K562 (cell line): ENCODE measurements around the gene AOC1. TPM values are rescaled to one million over a fixed set of nuclear protein-coding genes. Genes with fewer than 3 reads are reported as not detected.

Source experiments
- ATAC-seq: fragments of 200-7000 bp; cut with Tn5 transposase; 3 replicates; pipeline ENCODE4 v1.9.1; 2020; ENCODE audit warnings: moderate library complexity
- BruUV-seq: library from RNA; stranded (reverse); fragments of 400-500 nt; replicated peaks from 2 replicates; lab custom pipeline; 2021; lab: Mats Ljungman, UMichigan
- CTCF ChIA-PET: fragments of 300-600 bp; formaldehyde crosslinking; extraction: SDS; loops from one replicate; lab custom pipeline; 2021; ENCODE audit warnings: low intra/inter-chr PET ratio; lab: Yijun Ruan, JAX
- POLR2A ChIA-PET: fragments of 300-600, 350-650 bp; sonication (Branson Sonifier 250); formaldehyde crosslinking; extraction: SDS; loops from one replicate; lab custom pipeline; 2021; ENCODE audit warnings: antibody characterized with exemption, inconsistent platforms; lab: Yijun Ruan, JAX
- DNase-seq, 4 experiments: peaks; one replicate each; pipeline versions ENCODE4 v3.0.0 to v3.0.0-alpha.2; 2011 to 2018; ENCODE audit warnings: low spot score in 3 of 4, mixed read lengths in 3 of 4; ENCODE audit errors: extremely low read depth in 1 of 4
- FAIRE-seq: peaks from 2 replicates; lab custom pipeline; 2011; peaks lifted over from hg19 to GRCh38; lab: Jason Lieb, UNC
- H2AFZ ChIP-seq: 2 replicates; pipeline ENCODE4 v1.6.0; 2011; ENCODE audit warnings: low read depth, low read length, control low read depth, inconsistent platforms
- H3K27ac ChIP-seq: fragments of 200-600 bp; 3 replicates; pipeline ENCODE4 v1.8.0; 2011; ENCODE audit warnings: low read depth, mild to moderate bottlenecking, control low read depth, inconsistent platforms, low read length, moderate library complexity, mixed read lengths; ENCODE audit errors: extremely low read depth
- H3K27me3 ChIP-seq, 2 experiments: fragments of 300-600 bp in 1 of 2; 2 replicates in 1 of 2; 3 replicates in 1 of 2; pipeline versions ENCODE4 v1.6.0 to v1.8.0; 2011; ENCODE audit warnings: inconsistent platforms in 2 of 2, low read length in 2 of 2, mild to moderate bottlenecking in 1 of 2, mixed read lengths in 1 of 2, moderate library complexity in 1 of 2; ENCODE audit not compliant: control insufficient read depth in 2 of 2, insufficient read depth in 2 of 2
- H3K36me3 ChIP-seq: fragments of 300-600 bp; 3 replicates; pipeline ENCODE4 v1.8.0; 2011; ENCODE audit warnings: mild to moderate bottlenecking, low read length, inconsistent platforms; ENCODE audit not compliant: control insufficient read depth, insufficient read depth
- H3K4me1 ChIP-seq, 2 experiments: fragments of 200-600 bp in 1 of 2; replicated peaks in 1 of 2; 2 replicates in 1 of 2; 3 replicates in 1 of 2; pipeline versions ENCODE4 v1.5.1 to v1.8.0; 2011; ENCODE audit warnings: inconsistent platforms in 2 of 2, low read length in 2 of 2, mild to moderate bottlenecking in 1 of 2, mixed read lengths in 1 of 2, moderate library complexity in 1 of 2; ENCODE audit not compliant: control insufficient read depth in 2 of 2, insufficient read depth in 2 of 2
- H3K4me2 ChIP-seq: 2 replicates; pipeline ENCODE4 v1.6.1; 2011; ENCODE audit warnings: low read length, control low read depth, inconsistent platforms, mixed read lengths; ENCODE audit not compliant: insufficient read depth
- H3K4me3 ChIP-seq: fragments of 200-600 bp; sonication (generic), shearing (Covaris generic); 2 replicates; pipeline ENCODE4 v1.5.1; 2016; ENCODE audit warnings: control low read depth, inconsistent platforms
- H3K79me2 ChIP-seq: fragments of 200-600 bp; 3 replicates; pipeline ENCODE4 v1.8.0; 2011; ENCODE audit warnings: low read length, inconsistent platforms; ENCODE audit not compliant: control insufficient read depth, insufficient read depth
- H3K9ac ChIP-seq, 2 experiments: 2 replicates each; pipeline versions ENCODE4 v1.6.0 to v1.6.1; 2011; ENCODE audit warnings: low read depth in 2 of 2, low read length in 2 of 2, control low read depth in 1 of 2, inconsistent platforms in 1 of 2, mild to moderate bottlenecking in 1 of 2, mixed read lengths in 1 of 2; ENCODE audit not compliant: insufficient read depth in 1 of 2
- H3K9me1 ChIP-seq: one replicate; pipeline ENCODE4 v1.6.0; 2011; ENCODE audit warnings: inconsistent platforms, mild to moderate bottlenecking, low read length, moderate library complexity; ENCODE audit not compliant: control insufficient read depth, insufficient read depth
- H3K9me3 ChIP-seq: replicated peaks from 2 replicates; pipeline ENCODE4 v1.5.1; 2011; ENCODE audit warnings: low read depth, low read length, inconsistent platforms; ENCODE audit not compliant: control insufficient read depth, insufficient read depth
- H4K20me1 ChIP-seq: replicated peaks from 2 replicates; pipeline ENCODE4 v1.6.1; 2011; ENCODE audit warnings: low read length, inconsistent platforms, mixed read lengths; ENCODE audit not compliant: control insufficient read depth, insufficient read depth
- COPS2 ChIP-seq: fragments of 450-650 bp; conservative IDR thresholded peaks from 2 replicates; pipeline ENCODE4 v1.6.1; 2016; ENCODE audit warnings: mild to moderate bottlenecking, moderate library complexity
- ELF2 ChIP-seq: fragments of 250-450 bp; sonication (Bioruptor Pico); IDR thresholded peaks from 2 replicates; pipeline ENCODE4 v1.5.0; 2021; ENCODE audit warnings: mild to moderate bottlenecking
- ETS2 ChIP-seq: IDR thresholded peaks from 2 replicates; pipeline ENCODE4 v1.6.1; 2016; ENCODE audit warnings: borderline replicate concordance, missing genetic modification characterization, mild to moderate bottlenecking, moderate library complexity, missing compliant biosample characterization; ENCODE audit not compliant: poor library complexity, severe bottlenecking
- ETV5 ChIP-seq: sonication (generic); formaldehyde crosslinking; IDR thresholded peaks from 2 replicates; pipeline ENCODE4 v1.4.0; 2020; ENCODE audit warnings: low read depth, mild to moderate bottlenecking, missing genetic modification reagents
- HMG20A ChIP-seq: fragments of 450-650 bp; formaldehyde crosslinking; conservative IDR thresholded peaks from 2 replicates; pipeline ENCODE4 v1.4.0; 2020; ENCODE audit warnings: mild to moderate bottlenecking, mixed read lengths
- HNRNPH1 ChIP-seq: fragments of 200-400 bp; formaldehyde crosslinking; optimal IDR thresholded peaks from 2 replicates; pipeline ENCODE3; 2017; ENCODE audit warnings: low read depth, mild to moderate bottlenecking, low read length, moderate library complexity
- NONO ChIP-seq, 2 experiments: fragments of 200-400 bp in 1 of 2; fragments of 450-650 bp in 1 of 2; formaldehyde crosslinking in 1 of 2; IDR thresholded peaks; 2 replicates each; pipeline ENCODE4 v1.6.1; 2017; ENCODE audit warnings: low read depth in 2 of 2, mild to moderate bottlenecking in 2 of 2, moderate library complexity in 2 of 2, low read length in 1 of 2
- STAT5B ChIP-seq: fragments of 250-450 bp; sonication (Bioruptor Pico); IDR thresholded peaks from 2 replicates; pipeline ENCODE4 v1.8.0; 2021; ENCODE audit warnings: mild to moderate bottlenecking, inconsistent platforms
- ZNF668 ChIP-seq: fragments of 250-450 bp; sonication (Bioruptor Pico); IDR thresholded peaks from 2 replicates; pipeline ENCODE4 v1.8.0; 2022; ENCODE audit warnings: mild to moderate bottlenecking, inconsistent platforms
- WGBS: fragments of 100-300 bp; shearing (Covaris generic); methylation state at CpG from one replicate; pipeline ENCODE4 v1.1.6; 2016; ENCODE audit warnings: low coverage, mixed read lengths; ENCODE audit not compliant: insufficient coverage; ENCODE audit errors: missing lambda C conversion rate; 5-methylcytosine and 5-hydroxymethylcytosine counted together
- in situ Hi-C: fragments of 300-500 bp; cut with MboI; formaldehyde crosslinking; loops from 4 replicates; pipeline ENCODE4 v1.15.0; 2018; ENCODE audit warnings: inconsistent platforms, mixed read lengths
- intact Hi-C: fragments of 100-400 bp; cut with micrococcal nuclease; formaldehyde crosslinking; loops from 2 replicates; pipeline ENCODE4 v1.14.2; 2022
- polyA plus RNA-seq, 8 experiments: library from polyadenylated mRNA; depleted of rRNA in 4 of 8; stranded (reverse) in 5 of 8; unstranded in 3 of 8; fragments of >200 nt; fragmentation: Nextera tagmentation in 2 of 8; fragmentation: Illumina TruSeq in 1 of 8; extraction: Ambion mirVana in 2 of 8; extraction: Trizol in 1 of 8; gene quantifications; 2 replicates each; pipeline versions ENCODE4 v1.2.1 to v1.2.3, GENCODE V29; 2011 to 2014; ENCODE audit warnings: inconsistent platforms in 1 of 8, missing spikeins in 1 of 8
- total RNA-seq, 7 experiments: library from RNA; depleted of rRNA in 6 of 7; stranded (reverse); fragments of >200 nt in 6 of 7; fragmentation: Illumina TruSeq in 2 of 7; extraction: Trizol in 2 of 7; gene quantifications; 2 replicates each; pipeline versions ENCODE4 v1.2.1 to v1.2.3, GENCODE V29; 2011 to 2021; ENCODE audit warnings: low replicate concordance in 1 of 7
- TF ChIP-seq, protein P1 (sequence below): IDR thresholded peaks from 2 replicates; pipeline ENCODE4 v1.6.1; 2011; ENCODE audit not compliant: insufficient read length; ENCODE audit errors: extremely low read depth
- TF ChIP-seq, protein P2 (sequence below): fragments of 450-650 bp; formaldehyde crosslinking; IDR thresholded peaks from 2 replicates; pipeline ENCODE4 v1.4.0; 2020; ENCODE audit warnings: mild to moderate bottlenecking
- TF ChIP-seq, protein P3 (sequence below), 2 experiments: fragments of 450-650 bp; IDR thresholded peaks; 2 replicates each; pipeline ENCODE4 v1.6.1; 2016; ENCODE audit warnings: mild to moderate bottlenecking in 2 of 2, borderline replicate concordance in 1 of 2, low read depth in 1 of 2, moderate library complexity in 1 of 2

The AOC1 gene
- total and polyA plus RNA-seq, 9 of the 15 experiments (the other 6 are each of a cell fraction or from before 2014, with no cell fraction given) = not detected

DNA sequence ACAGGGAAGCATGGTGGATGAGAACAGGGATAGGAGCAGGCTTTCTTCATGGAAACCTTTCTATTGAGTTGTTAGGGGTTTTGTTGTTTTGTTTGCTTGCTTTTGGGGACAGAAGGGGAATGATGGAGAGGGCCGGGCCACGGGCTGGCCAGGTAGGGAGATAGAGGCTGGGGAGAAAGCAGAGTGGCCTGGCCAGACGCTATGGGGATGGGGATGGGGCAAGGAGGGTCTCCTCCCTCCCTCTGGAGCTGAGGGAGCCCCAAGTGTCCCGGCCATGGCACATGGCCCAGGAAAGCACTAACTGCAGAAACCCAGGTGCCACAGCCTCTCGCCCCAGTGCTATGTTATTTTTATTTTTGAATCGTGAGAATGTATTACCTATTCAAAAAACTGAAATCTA lies 10.0 kb downstream of the AOC1 start:
- H3K27me3 ChIP-seq = peaks cover 61 to 89% of the 10 kb centered on the region in 2 experiments
- no peaks in the 10 kb centered on the region for H3K9me1 ChIP-seq
- H3K9me3 ChIP-seq = no peaks in the 10 kb centered on the region
- ATAC-seq = no peak
- 1% methylated on average over 6 of the region's 6 CpGs for WGBS
- no peaks in the 10 kb centered on the region for H4K20me1 ChIP-seq
- in situ Hi-C loops = no loop called here
- H3K79me2 ChIP-seq = no peaks in the 10 kb centered on the region
- H3K27ac ChIP-seq = no peak overlapping the region
- H3K4me1 ChIP-seq = peaks cover 0 to 3% of the 10 kb centered on the region in 2 experiments; a peak in 1 of 5 replicates
- H3K36me3 ChIP-seq = no peaks in the 10 kb centered on the region
- ChIA-PET POLR2A (interaction anchor here (0.6 kb wide), 1 partner anchor 863 kb away, joined by 4 read pairs; no protein-coding TSS in a partner anchor), CTCF (interaction anchor here (0.6 kb wide), 1 partner anchor 9 kb away, joined by 3 read pairs; no protein-coding TSS in a partner anchor)
- no peak overlapping the region for H3K4me2 ChIP-seq
- no peak overlapping the region for H3K9ac ChIP-seq
- intact Hi-C loops = no loop called here
- H2AFZ ChIP-seq = no peak overlapping the region
- no TSS peak for BruUV-seq
- DNase-seq = no peak
- H3K4me3 ChIP-seq = no peak overlapping the region
- no peak for FAIRE-seq
- TF ChIP-seq HNRNPH1 = no peak
- TF ChIP-seq ETS2 (tag) = no peak
- TF ChIP-seq STAT5B (CRISPR knock-in tag) = no peak
- TF ChIP-seq NONO (IDR thresholded peaks at IDR 0.05; ENCODE audit: low read depth in 2 of 2, low read length in 1 of 2) = no peak
- TF ChIP-seq, protein P1, sequence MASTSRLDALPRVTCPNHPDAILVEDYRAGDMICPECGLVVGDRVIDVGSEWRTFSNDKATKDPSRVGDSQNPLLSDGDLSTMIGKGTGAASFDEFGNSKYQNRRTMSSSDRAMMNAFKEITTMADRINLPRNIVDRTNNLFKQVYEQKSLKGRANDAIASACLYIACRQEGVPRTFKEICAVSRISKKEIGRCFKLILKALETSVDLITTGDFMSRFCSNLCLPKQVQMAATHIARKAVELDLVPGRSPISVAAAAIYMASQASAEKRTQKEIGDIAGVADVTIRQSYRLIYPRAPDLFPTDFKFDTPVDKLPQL = no peak
- TF ChIP-seq ETV5 (CRISPR knock-in tag) = no peak
- no peak for TF ChIP-seq COPS2
- TF ChIP-seq ZNF668 (CRISPR knock-in tag) = no peak
- no peak for TF ChIP-seq ELF2
- no peak for TF ChIP-seq HMG20A (CRISPR knock-in tag)
- TF ChIP-seq, protein P2, sequence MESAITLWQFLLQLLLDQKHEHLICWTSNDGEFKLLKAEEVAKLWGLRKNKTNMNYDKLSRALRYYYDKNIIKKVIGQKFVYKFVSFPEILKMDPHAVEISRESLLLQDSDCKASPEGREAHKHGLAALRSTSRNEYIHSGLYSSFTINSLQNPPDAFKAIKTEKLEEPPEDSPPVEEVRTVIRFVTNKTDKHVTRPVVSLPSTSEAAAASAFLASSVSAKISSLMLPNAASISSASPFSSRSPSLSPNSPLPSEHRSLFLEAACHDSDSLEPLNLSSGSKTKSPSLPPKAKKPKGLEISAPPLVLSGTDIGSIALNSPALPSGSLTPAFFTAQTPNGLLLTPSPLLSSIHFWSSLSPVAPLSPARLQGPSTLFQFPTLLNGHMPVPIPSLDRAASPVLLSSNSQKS (CRISPR knock-in tag) = no peak
- TF ChIP-seq, protein P3, sequence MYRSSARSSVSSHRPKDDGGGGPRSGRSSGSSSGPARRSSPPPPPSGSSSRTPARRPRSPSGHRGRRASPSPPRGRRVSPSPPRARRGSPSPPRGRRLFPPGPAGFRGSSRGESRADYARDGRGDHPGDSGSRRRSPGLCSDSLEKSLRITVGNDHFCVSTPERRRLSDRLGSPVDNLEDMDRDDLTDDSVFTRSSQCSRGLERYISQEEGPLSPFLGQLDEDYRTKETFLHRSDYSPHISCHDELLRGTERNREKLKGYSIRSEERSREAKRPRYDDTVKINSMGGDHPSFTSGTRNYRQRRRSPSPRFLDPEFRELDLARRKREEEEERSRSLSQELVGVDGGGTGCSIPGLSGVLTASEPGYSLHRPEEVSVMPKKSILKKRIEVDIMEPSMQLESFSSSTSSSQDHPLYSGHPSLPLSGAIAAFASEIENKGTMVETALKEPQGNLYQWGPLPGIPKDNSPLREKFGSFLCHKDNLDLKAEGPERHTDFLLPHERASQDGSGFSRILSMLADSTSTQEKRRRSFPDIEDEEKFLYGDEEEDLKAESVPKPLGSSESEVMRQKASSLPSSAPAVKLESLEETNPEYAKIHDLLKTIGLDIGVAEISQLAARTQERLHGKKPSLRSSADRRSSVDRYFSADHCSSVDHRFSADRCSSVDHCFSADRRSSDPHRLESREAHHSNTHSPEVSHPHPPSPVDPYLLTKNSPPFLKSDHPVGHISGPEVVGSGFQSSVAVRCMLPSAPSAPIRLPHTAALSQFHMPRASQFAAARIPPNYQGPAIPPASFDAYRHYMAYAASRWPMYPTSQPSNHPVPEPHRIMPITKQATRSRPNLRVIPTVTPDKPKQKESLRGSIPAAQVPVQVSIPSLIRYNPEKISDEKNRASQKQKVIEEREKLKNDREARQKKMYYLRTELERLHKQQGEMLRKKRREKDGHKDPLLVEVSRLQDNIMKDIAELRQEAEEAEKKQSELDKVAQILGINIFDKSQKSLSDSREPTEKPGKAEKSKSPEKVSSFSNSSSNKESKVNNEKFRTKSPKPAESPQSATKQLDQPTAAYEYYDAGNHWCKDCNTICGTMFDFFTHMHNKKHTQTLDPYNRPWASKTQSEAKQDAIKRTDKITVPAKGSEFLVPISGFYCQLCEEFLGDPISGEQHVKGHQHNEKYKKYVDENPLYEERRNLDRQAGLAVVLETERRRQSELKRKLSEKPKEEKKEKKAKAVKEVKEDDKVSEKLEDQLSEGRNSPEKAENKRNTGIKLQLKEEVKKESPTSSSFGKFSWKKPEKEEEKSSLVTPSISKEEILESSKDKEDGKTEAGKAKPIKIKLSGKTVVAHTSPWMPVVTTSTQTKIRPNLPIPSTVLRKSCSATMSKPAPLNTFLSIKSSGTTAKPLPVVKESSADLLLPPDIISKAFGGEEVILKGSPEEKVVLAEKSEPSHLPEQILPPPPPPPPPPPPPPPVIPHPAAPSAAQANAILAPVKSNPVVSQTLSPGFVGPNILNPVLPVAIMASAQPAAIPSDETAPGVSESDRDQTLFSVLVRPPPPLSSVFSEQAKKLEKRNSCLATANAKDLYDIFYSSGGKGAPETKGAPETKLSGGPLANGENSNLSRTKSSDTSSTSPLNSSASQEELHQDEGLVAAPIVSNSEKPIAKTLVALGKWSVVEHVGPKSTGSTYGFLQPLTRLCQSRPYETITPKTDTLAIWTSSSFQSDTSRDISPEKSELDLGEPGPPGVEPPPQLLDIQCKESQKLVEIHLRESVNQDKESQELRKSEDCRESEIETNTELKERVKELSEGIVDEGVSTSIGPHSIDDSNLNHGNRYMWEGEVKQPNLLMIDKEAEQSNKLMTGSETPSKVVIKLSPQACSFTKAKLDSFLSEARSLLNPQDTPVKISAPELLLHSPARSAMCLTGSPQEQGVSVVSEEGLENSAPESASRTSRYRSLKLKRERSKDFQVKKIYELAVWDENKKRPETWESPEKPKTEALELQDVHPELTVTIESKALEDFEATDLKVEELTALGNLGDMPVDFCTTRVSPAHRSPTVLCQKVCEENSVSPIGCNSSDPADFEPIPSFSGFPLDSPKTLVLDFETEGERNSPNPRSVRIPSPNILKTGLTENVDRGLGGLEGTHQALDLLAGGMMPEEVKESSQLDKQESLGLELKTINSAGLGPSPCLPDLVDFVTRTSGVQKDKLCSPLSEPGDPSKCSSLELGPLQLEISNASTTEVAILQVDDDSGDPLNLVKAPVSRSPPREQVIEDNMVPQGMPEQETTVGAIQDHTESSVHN (IDR thresholded peaks at IDR 0.05; ENCODE audit: borderline replicate concordance in 1 of 2, low read depth in 1 of 2) = no peak
